Mesendoderm (in vitro differentiated cells): ENCODE measurements around the gene FRZB.

ENCODE experiments used
- DNase-seq: peaks from one replicate; pipeline ENCODE4 v3.0.0; 2013
- H2AK5ac ChIP-seq: 2 replicates; pipeline ENCODE4 v1.6.1; 2013; ENCODE audit warnings: low read length, inconsistent platforms
- H2BK120ac ChIP-seq: 2 replicates; pipeline ENCODE4 v1.6.1; 2013; ENCODE audit warnings: low read depth, mild to moderate bottlenecking, low read length, moderate library complexity, mixed read lengths
- H2BK15ac ChIP-seq: replicated peaks from 2 replicates; pipeline ENCODE4 v1.6.1; 2013; ENCODE audit warnings: low read depth, mild to moderate bottlenecking, moderate library complexity
- H2BK5ac ChIP-seq: 2 replicates; pipeline ENCODE4 v1.6.1; 2013; ENCODE audit warnings: low read length, inconsistent platforms
- H3K18ac ChIP-seq: 2 replicates; pipeline ENCODE4 v1.6.1; 2013; ENCODE audit warnings: mild to moderate bottlenecking, low read length, mixed read lengths
- H3K23ac ChIP-seq: one replicate; pipeline ENCODE4 v1.6.1; 2013; ENCODE audit warnings: low read length
- H3K27ac ChIP-seq: 2 replicates; pipeline ENCODE4 v1.5.1; 2013; ENCODE audit warnings: low read depth, mild to moderate bottlenecking, inconsistent platforms, low read length, moderate library complexity
- H3K27me3 ChIP-seq: 2 replicates; pipeline ENCODE4 v1.6.1; 2013; ENCODE audit warnings: low read length, control low read depth, mild to moderate bottlenecking, inconsistent platforms; ENCODE audit not compliant: insufficient read depth, poor library complexity
- H3K36me3 ChIP-seq: 2 replicates; pipeline ENCODE4 v1.6.1; 2013; ENCODE audit warnings: low read length, inconsistent platforms; ENCODE audit not compliant: control insufficient read depth, insufficient read depth
- H3K4ac ChIP-seq: one replicate; pipeline ENCODE4 v1.6.1; 2013; ENCODE audit warnings: low read depth, mild to moderate bottlenecking, low read length, moderate library complexity
- H3K4me1 ChIP-seq: 2 replicates; pipeline ENCODE4 v1.6.1; 2013; ENCODE audit warnings: low read depth, low read length, inconsistent platforms; ENCODE audit not compliant: control insufficient read depth
- H3K4me2 ChIP-seq: 2 replicates; pipeline ENCODE4 v1.6.1; 2013; ENCODE audit warnings: low read length
- H3K4me3 ChIP-seq: 2 replicates; pipeline ENCODE4 v1.5.1; 2013; ENCODE audit warnings: mild to moderate bottlenecking, low read length
- H3K56ac ChIP-seq: one replicate; pipeline ENCODE4 v1.6.1; 2013; ENCODE audit warnings: low read length
- H3K79me1 ChIP-seq: 2 replicates; pipeline ENCODE4 v1.6.1; 2013; ENCODE audit warnings: low read length, inconsistent platforms
- H3K79me2 ChIP-seq: 2 replicates; pipeline ENCODE4 v1.6.1; 2013; ENCODE audit warnings: mild to moderate bottlenecking, low read length; ENCODE audit not compliant: control insufficient read depth, insufficient read depth
- H3K9ac ChIP-seq: 2 replicates; pipeline ENCODE4 v1.6.1; 2013; ENCODE audit warnings: low read length, inconsistent platforms
- H4K5ac ChIP-seq: one replicate; pipeline ENCODE4 v1.6.1; 2013; ENCODE audit warnings: low read length
- H4K8ac ChIP-seq: one replicate; pipeline ENCODE4 v1.6.1; 2013; ENCODE audit warnings: low read depth, mild to moderate bottlenecking, control low read depth, low read length, moderate library complexity
- WGBS: extraction: QIAGEN DNeasy Blood & Tissue Kit; methylation state at CpG from one replicate; pipeline ENCODE4 v1.1.7; 2013; ENCODE audit warnings: low lambda C conversion rate, missing lambda C conversion rate; ENCODE audit not compliant: insufficient coverage; ENCODE audit errors: extremely low coverage; 5-methylcytosine and 5-hydroxymethylcytosine counted together

The FRZB gene

GRCh38 chr2:182810087-182810486 is 56.4 kb downstream of the FRZB start:
- H3K56ac ChIP-seq: no peak overlapping the region
- no peak overlapping the region for H3K4ac ChIP-seq
- no CpG with 5 or more reads among the region's 3 CpGs for WGBS
- H3K79me1 ChIP-seq: no peaks in the 10 kb centered on the region
- no peak overlapping the region for H4K8ac ChIP-seq
- H3K27ac ChIP-seq: no peak overlapping the region
- H3K4me1 ChIP-seq: no peaks in the 10 kb centered on the region
- no peak overlapping the region for H4K5ac ChIP-seq
- H2BK15ac ChIP-seq: no peak overlapping the region
- no peak overlapping the region for H3K18ac ChIP-seq
- no peaks in the 10 kb centered on the region for H3K79me2 ChIP-seq
- H3K27me3 ChIP-seq: no peaks in the 10 kb centered on the region
- H3K23ac ChIP-seq: no peak overlapping the region
- no peak overlapping the region for H3K4me3 ChIP-seq
- H3K9ac ChIP-seq: no peak overlapping the region
- DNase-seq: no peak
- H2AK5ac ChIP-seq: no peak overlapping the region
- H2BK120ac ChIP-seq: no peak overlapping the region
- H3K4me2 ChIP-seq: no peak overlapping the region
- no peaks in the 10 kb centered on the region for H3K36me3 ChIP-seq
- H2BK5ac ChIP-seq: no peak overlapping the region

- no peak for DNase-seq
- Histone ChIP-seq H3K36me3 (no peaks in the 10 kb centered on the region), H3K23ac (no peak overlapping the region), H2BK15ac (no peak overlapping the region), H3K4ac (no peak overlapping the region), H2BK120ac (no peak overlapping the region), H4K8ac (no peak overlapping the region), H4K5ac (no peak overlapping the region), H3K79me1 (no peaks in the 10 kb centered on the region), H2BK5ac (no peak overlapping the region), H3K4me1 (no peaks in the 10 kb centered on the region), H3K4me3 (no peak overlapping the region), H3K4me2 (no peak overlapping the region), H3K27ac (no peak overlapping the region), H3K18ac (no peak overlapping the region), H3K56ac (no peak overlapping the region), H3K79me2 (no peaks in the 10 kb centered on the region), H2AK5ac (no peak overlapping the region), H3K27me3 (no peaks in the 10 kb centered on the region), H3K9ac (no peak overlapping the region)
- WGBS: no CpG with 5 or more reads among the region's 3 CpGs
Measured at GRCh38 chr2:182807319-182807718, 59.1 kb downstream of the FRZB start.

- DNase-seq: no peak
- H2AK5ac ChIP-seq: no peak overlapping the region
- H3K79me1 ChIP-seq: no peaks in the 10 kb centered on the region
- H2BK120ac ChIP-seq: no peak overlapping the region
- no peak overlapping the region for H3K23ac ChIP-seq
- H3K4me3 ChIP-seq: no peak overlapping the region
- no peaks in the 10 kb centered on the region for H3K4me1 ChIP-seq
- H3K36me3 ChIP-seq: no peaks in the 10 kb centered on the region
- H3K4me2 ChIP-seq: no peak overlapping the region
- H2BK15ac ChIP-seq: no peak overlapping the region
- no peak overlapping the region for H3K18ac ChIP-seq
- no peak overlapping the region for H4K8ac ChIP-seq
- no peak overlapping the region for H3K27ac ChIP-seq
- no peak overlapping the region for H3K9ac ChIP-seq
- H3K79me2 ChIP-seq: no peaks in the 10 kb centered on the region
- no peak overlapping the region for H2BK5ac ChIP-seq
- no peak overlapping the region for H4K5ac ChIP-seq
- H3K27me3 ChIP-seq: no peaks in the 10 kb centered on the region
- no peak overlapping the region for H3K4ac ChIP-seq
- WGBS: no CpG with 5 or more reads among the region's 5 CpGs
- H3K56ac ChIP-seq: no peak overlapping the region
Measured at GRCh38 chr2:182804128-182804527, 62.3 kb downstream of the FRZB start.

DNA sequence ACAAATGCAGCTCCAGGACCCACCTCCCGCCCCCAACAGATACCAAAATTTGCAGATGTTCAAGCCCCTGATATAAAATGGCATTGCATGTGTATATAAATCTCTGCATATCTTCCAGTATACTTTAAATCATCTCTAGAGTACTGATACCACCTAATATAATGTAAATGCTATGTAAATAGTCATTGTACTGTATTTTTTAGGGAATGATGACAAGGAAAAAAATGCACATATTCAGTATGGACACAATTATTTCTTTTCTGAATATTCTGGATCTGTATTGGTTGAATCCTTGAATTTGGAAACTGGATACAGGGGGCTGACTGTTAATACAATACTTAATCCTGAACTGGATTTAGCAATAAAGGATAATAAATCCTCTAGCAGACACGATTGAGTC is 67.7 kb downstream of the FRZB start:
- no peaks in the 10 kb centered on the region for H3K79me1 ChIP-seq

DNA sequence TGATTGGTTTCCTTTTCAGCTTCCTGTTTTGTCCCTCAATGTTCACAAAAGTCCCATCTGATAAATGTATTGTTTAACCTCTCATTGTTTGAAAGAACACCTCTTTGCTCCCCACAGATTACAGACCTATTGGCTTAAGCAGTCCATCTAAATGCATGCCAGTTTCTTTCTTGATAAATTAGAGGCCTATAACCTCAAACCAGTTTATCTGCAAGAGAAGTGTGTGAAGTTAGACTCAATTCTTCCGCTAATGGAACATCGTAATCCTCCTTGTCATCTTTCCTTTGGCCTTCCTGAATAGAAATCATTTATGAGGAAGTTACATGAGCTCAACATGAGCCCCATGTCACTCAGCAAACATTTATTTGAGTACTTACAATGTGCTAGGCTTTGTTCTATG is 74.0 kb downstream of the FRZB start:
- H3K56ac ChIP-seq: no peak overlapping the region

More for the DNA sequence above, 67.7 kb downstream of the FRZB start:
- DNase-seq: no peak
- Histone ChIP-seq H2BK120ac (no peak overlapping the region), H3K23ac (no peak overlapping the region), H2BK15ac (no peak overlapping the region), H3K56ac (no peak overlapping the region), H2BK5ac (no peak overlapping the region), H3K18ac (no peak overlapping the region), H3K4ac (no peak overlapping the region), H3K4me3 (no peak overlapping the region), H3K4me2 (no peak overlapping the region), H4K5ac (no peak overlapping the region), H3K36me3 (no peaks in the 10 kb centered on the region), H3K79me2 (no peaks in the 10 kb centered on the region), H4K8ac (no peak overlapping the region), H3K27ac (no peak overlapping the region), H2AK5ac (no peak overlapping the region), H3K4me1 (no peaks in the 10 kb centered on the region), H3K27me3 (no peaks in the 10 kb centered on the region), H3K9ac (no peak overlapping the region)
- no CpG with 5 or more reads among the region's 2 CpGs for WGBS

DNA sequence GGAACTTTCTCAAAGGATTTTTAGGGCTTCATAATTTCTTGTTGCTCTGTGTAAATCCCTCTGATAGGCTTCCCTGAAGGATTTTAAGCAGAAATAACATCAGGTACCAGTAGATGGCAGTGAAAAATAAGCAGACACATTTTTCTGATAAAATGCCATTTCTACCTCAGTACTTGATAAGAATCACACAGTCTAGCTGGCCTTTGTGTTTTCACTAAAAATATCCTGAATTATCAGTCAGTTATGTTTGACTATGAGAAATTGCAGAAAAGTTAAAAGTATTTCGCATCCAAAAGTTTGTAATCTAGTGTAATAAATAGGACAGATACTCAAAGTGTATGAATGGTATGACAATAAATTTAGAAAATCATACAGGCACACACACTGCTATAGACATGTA is 81.7 kb downstream of the FRZB start:
- no peak overlapping the region for H4K8ac ChIP-seq
- whole genome bisulfite sequencing: no CpG with 5 or more reads among the region's 1 CpG
- peak; percentile 74 for DNase-seq

More for the DNA sequence above, 74.0 kb downstream of the FRZB start:
- Histone ChIP-seq H2BK15ac (no peak overlapping the region), H2BK5ac (no peak overlapping the region), H3K27ac (no peak overlapping the region), H2AK5ac (no peak overlapping the region), H3K36me3 (no peaks in the 10 kb centered on the region), H4K8ac (no peak overlapping the region), H3K79me1 (no peaks in the 10 kb centered on the region), H3K23ac (no peak overlapping the region), H3K4ac (no peak overlapping the region), H3K4me3 (no peak overlapping the region), H3K79me2 (no peaks in the 10 kb centered on the region), H3K9ac (no peak overlapping the region), H2BK120ac (no peak overlapping the region), H4K5ac (no peak overlapping the region), H3K27me3 (no peaks in the 10 kb centered on the region), H3K18ac (no peak overlapping the region), H3K4me2 (no peak overlapping the region), H3K4me1 (no peaks in the 10 kb centered on the region)
- no peak for DNase-seq
- no CpG with 5 or more reads among the region's 2 CpGs for WGBS

More for the DNA sequence above, 81.7 kb downstream of the FRZB start:
- no peak overlapping the region for H3K4me2 ChIP-seq
- no peak overlapping the region for H2AK5ac ChIP-seq
- H3K18ac ChIP-seq: no peak overlapping the region
- H3K56ac ChIP-seq: no peak overlapping the region
- no peak overlapping the region for H3K4me3 ChIP-seq
- H3K27me3 ChIP-seq: no peaks in the 10 kb centered on the region
- no peak overlapping the region for H4K5ac ChIP-seq
- H3K9ac ChIP-seq: no peak overlapping the region
- no peaks in the 10 kb centered on the region for H3K4me1 ChIP-seq
- no peak overlapping the region for H3K27ac ChIP-seq
- H2BK15ac ChIP-seq: no peak overlapping the region
- no peak overlapping the region for H2BK120ac ChIP-seq
- no peaks in the 10 kb centered on the region for H3K36me3 ChIP-seq
- no peaks in the 10 kb centered on the region for H3K79me2 ChIP-seq
- H3K4ac ChIP-seq: no peak overlapping the region
- no peaks in the 10 kb centered on the region for H3K79me1 ChIP-seq
- no peak overlapping the region for H2BK5ac ChIP-seq
- H3K23ac ChIP-seq: no peak overlapping the region
